ENCODE results near the gene POLR2J. TPM values are rescaled to one million over a fixed set of nuclear protein-coding genes. Genes with fewer than 3 reads are reported as not detected.

Gene POLR2J
- total RNA-seq, 4 donors from 2014 or later = 25.7 to 67.9 (median 51.6) TPM

DNA sequence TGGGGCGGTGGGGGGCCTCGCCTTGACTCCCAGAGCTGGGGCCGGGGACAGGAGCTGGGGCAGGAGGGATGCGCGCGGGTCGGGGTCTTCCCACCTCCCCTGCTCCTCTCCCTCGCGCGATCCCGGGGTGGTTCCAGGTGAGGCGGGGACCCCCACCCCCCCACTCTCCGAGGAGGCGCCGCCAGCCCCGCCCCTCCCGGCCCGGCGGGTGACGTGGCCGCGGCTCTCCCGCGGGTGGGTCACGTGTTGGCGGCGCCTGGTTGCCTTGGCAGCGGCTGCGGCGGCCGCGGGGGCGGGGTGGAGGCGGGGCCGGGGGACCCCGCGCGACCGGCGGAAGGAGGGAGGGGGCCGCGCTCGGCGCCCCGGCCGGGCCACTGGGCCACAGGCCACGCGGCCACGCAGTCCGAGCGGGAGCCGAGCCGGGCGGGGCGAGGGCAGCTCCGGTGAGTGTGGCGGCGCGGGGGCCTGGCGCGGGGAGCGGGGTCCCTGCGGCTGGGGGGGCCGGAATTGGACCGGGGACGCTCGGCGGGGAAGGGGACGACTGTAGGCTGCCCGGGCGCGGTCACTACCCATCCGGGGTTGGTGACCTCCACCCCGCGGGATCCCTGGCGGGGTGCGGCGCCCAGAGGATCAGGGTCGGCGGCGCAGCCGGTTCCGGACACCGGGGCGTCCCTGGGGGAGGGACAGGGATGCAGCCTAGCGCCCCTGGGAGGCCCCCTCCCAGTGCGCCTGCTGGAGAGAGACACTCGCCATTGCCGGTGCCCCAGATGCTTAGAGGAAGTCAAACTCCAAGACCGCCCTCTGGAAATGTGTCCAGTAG lies 45.3 kb downstream of the POLR2J start, which contains the start of gene ORAI2:
Gene ORAI2, plus strand, starts transcription at position 357 of the 820 bp plus-strand sequence. CDS start 5,382 bp downstream, outside the sequence.
- peak; percentile 68 to 72 for ATAC-seq
- TF ChIP-seq POLR2A (IDR thresholded peaks at IDR 0.05) = no peak
- TF ChIP-seq, protein P1, sequence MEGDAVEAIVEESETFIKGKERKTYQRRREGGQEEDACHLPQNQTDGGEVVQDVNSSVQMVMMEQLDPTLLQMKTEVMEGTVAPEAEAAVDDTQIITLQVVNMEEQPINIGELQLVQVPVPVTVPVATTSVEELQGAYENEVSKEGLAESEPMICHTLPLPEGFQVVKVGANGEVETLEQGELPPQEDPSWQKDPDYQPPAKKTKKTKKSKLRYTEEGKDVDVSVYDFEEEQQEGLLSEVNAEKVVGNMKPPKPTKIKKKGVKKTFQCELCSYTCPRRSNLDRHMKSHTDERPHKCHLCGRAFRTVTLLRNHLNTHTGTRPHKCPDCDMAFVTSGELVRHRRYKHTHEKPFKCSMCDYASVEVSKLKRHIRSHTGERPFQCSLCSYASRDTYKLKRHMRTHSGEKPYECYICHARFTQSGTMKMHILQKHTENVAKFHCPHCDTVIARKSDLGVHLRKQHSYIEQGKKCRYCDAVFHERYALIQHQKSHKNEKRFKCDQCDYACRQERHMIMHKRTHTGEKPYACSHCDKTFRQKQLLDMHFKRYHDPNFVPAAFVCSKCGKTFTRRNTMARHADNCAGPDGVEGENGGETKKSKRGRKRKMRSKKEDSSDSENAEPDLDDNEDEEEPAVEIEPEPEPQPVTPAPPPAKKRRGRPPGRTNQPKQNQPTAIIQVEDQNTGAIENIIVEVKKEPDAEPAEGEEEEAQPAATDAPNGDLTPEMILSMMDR (IDR thresholded peaks at IDR 0.05 in 4 of 5, conservative IDR thresholded peaks at IDR 0.05 in 1 of 5) = no peak
- H3K4me3 ChIP-seq = peak within 1 kb of the TSS; percentile 55 to 75 (median 66)
- in situ Hi-C loops (cut with MboI; ENCODE audit: low sequenced_read_pairs in 4 of 4) (no loop called here), intact Hi-C loops (cut with DNase I; ENCODE audit: low total_unique reads) (no loop called here)
- H3K9me3 ChIP-seq = no peaks in the 10 kb centered on the region
- no peaks in the 10 kb centered on the region for H3K27me3 ChIP-seq
- no peaks in the 10 kb centered on the region for H3K36me3 ChIP-seq
- H3K27ac ChIP-seq = peak within 1 kb of the TSS in 3 of 4 donors; percentile 38 to 49 (median 39)
- peak; percentile 32 to 47 for DNase-seq
- H3K4me1 ChIP-seq = peaks cover 9% of the 10 kb centered on the region in 2 donors

DNA sequence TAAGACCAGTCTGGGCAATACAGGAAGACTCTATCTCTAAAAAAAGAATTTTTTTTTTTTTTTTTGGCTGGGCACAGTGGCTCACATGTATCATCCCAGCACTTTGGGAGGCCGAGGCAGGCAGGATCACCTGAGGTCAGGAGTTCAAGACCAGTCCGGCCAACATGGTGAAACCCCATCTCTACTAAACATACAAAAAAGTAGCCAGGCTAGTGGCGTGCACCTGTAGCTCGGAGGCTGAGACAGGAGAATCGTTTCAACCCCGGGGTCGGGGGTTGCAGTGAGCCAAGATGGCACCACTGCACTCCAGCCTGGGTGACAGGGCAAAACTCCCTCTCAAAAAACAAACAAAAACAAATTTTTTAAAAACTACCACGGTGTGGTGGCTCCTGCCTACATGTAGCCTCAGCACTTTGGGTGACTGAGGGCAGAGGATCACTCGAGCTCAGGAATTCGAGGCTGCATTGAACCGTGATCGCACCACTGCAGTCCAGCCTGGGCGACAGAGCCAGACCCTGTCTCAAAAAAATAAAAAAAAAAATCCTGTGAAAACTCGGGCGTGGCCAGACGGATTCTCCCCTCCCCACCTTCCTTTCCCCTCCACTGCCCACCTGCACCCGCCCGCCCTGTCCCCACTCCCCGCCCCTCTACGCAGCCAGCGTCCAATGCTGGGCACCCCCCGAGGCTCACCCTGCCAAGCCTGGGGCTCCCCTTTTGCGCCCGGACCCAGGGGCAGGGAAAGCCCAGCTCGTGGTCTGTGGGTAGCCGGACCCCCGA lies 46.1 kb downstream of the POLR2J start:
- peak overlapping the region in 2 of 4 donors; percentile 20 to 49 for H3K27ac ChIP-seq
- in situ Hi-C loops (cut with MboI; ENCODE audit: low sequenced_read_pairs in 4 of 4) (no loop called here), intact Hi-C loops (cut with DNase I; ENCODE audit: low total_unique reads) (no loop called here)

DNA sequence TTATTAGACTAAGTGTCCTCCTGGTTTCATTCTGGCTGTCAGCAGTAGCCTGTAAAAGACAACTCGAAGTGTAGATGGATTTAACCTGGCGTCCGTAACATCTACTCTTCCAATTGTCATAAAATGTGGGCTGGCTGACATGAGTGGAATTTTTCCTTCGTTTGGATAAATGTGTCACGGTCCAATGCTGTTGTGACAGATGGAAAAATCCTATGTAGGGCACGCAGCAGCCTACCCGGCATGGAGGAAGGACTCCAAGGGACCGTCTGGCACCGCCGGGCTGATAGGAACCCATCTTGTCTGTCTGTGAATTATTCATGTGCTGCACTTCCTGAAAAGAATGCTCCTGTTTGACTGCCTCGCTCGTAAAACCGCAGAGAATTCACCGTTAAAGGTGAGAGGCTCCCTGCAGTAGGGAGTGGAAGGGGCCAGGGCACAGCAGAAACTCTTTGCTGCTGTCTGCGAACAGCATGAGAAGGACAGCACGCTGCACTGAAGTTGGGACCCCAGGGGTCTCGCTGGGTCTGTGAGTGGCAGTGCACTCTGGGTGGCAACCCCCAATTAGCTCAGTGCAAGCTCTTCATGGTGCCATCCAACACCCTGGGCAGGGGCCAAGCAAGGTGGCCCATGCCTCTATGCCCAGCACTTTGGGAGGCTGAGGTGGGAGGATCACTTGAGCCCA lies 47.0 kb downstream of the POLR2J start:
- Histone ChIP-seq H3K4me1 (peaks cover 9% of the 10 kb centered on the region in 2 donors), H3K4me3 (no peak overlapping the region), H3K27ac (peak overlapping the region in 1 of 4 donors; percentile 1), H3K27me3 (no peaks in the 10 kb centered on the region), H3K9me3 (no peaks in the 10 kb centered on the region), H3K36me3 (no peaks in the 10 kb centered on the region)
- ATAC-seq = no peak
- in situ Hi-C loops (cut with MboI; ENCODE audit: low sequenced_read_pairs in 4 of 4) = no loop called here
- no peak for TF ChIP-seq POLR2A (IDR thresholded peaks at IDR 0.05)
- TF ChIP-seq, protein P1 (IDR thresholded peaks at IDR 0.05 in 4 of 5, conservative IDR thresholded peaks at IDR 0.05 in 1 of 5) = no peak
- intact Hi-C loops (cut with DNase I; ENCODE audit: low total_unique reads) = no loop called here
- no peak for DNase-seq

More for the DNA sequence above, 46.1 kb downstream of the POLR2J start:
- Histone ChIP-seq H3K9me3 (no peaks in the 10 kb centered on the region), H3K4me1 (peaks cover 9% of the 10 kb centered on the region in 2 donors), H3K27me3 (no peaks in the 10 kb centered on the region), H3K36me3 (no peaks in the 10 kb centered on the region), H3K4me3 (peak overlapping the region; percentile 54 to 70 (median 65))
- no peak for TF ChIP-seq POLR2A (IDR thresholded peaks at IDR 0.05)
- TF ChIP-seq, protein P1 (IDR thresholded peaks at IDR 0.05 in 4 of 5, conservative IDR thresholded peaks at IDR 0.05 in 1 of 5) = no peak
- ATAC-seq = peak in 1 of 2 donors; percentile 26
- DNase-seq = no peak

DNA sequence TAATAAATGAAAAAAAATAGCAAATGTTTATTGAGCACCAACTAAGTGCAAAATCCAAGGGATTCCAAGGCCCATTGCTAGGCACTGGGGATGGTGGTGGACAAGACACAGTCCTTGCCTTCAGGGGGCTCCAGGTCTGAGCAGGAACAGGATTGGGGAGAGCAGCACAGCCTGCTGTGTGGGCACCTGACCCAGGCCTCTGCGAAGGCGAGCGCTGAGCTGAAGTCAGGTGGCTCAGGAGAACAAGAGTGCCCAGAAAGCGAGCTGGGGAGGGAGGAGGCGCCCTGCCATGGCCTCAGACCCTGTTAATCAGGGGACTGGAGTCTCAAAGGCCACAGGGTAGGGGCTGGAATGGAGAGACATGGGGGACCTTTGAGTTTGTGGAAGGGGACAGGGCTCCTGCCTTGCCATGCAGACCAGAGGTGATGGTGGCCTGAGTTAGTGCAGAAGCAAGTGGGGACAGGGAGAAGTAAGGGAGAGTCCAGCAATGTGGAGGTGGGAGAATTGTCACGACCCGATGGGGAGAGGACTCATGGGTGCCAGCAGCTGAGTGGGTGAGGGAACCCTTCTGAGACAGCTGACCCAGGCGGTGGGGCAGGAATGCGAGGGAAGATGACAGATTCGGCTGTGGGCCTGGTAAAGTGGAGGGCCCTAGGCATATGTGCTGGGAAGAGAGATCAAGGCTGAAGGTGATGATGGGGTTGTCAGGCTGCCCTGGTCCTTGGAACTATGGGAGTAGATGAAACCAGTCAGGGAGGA lies 49.4 kb downstream of the POLR2J start:
- TF ChIP-seq, protein P1 (IDR thresholded peaks at IDR 0.05 in 4 of 5, conservative IDR thresholded peaks at IDR 0.05 in 1 of 5) = no peak
- no peak for TF ChIP-seq POLR2A (IDR thresholded peaks at IDR 0.05)
- intact Hi-C loops (cut with DNase I; ENCODE audit: low total_unique reads) = no loop called here
- in situ Hi-C loops (cut with MboI; ENCODE audit: low sequenced_read_pairs in 4 of 4) = no loop called here
- DNase-seq = no peak
- H3K4me1 ChIP-seq = peaks cover 9% of the 10 kb centered on the region in 2 donors
- no peak for ATAC-seq
- H3K4me3 ChIP-seq = no peak overlapping the region
- no peaks in the 10 kb centered on the region for H3K9me3 ChIP-seq
- H3K27me3 ChIP-seq = no peaks in the 10 kb centered on the region
- peaks cover 0 to 14% of the 10 kb centered on the region in 2 donors for H3K36me3 ChIP-seq
- H3K27ac ChIP-seq = no peak overlapping the region

Data from gastrocnemius medialis (tissue), 4 donors.